PC-3 (cell line): ENCODE results near the gene TRAF3. TPM values are rescaled to one million over a fixed set of nuclear protein-coding genes. Genes with fewer than 3 reads are reported as not detected.

Source experiments
- ATAC-seq: fragments of 200-7000 bp; cut with Tn5 transposase; 2 replicates; pipeline ENCODE4 v1.9.1; 2020; ENCODE audit warnings: mild to moderate bottlenecking, moderate library complexity
- BruUV-seq: library from RNA; stranded (reverse); fragments of 400-500 nt; replicated peaks from 2 replicates; lab custom pipeline; 2021; lab: Mats Ljungman, UMichigan
- CTCF ChIA-PET: fragments of 300-600 bp; sonication (Branson Sonifier 250); formaldehyde crosslinking; loops from one replicate; lab custom pipeline; 2022; ENCODE audit warnings: antibody characterized with exemption; lab: Charles Lee
- POLR2A ChIA-PET: fragments of 300-600 bp; sonication (Branson Sonifier 250); formaldehyde crosslinking; loops from one replicate; lab custom pipeline; 2022; ENCODE audit warnings: antibody characterized with exemption; ENCODE audit not compliant: unreplicated experiment; lab: Charles Lee
- DNase-seq: peaks from one replicate; pipeline ENCODE4 v3.0.0-alpha.2; 2015
- H2AFZ ChIP-seq: fragments of 300-600 bp; sonication (generic); 2 replicates; pipeline ENCODE4 v1.6.0; 2016; ENCODE audit warnings: antibody characterized with exemption, low read length
- H3F3A ChIP-seq: fragments of 300-600 bp; sonication (generic); one replicate; pipeline ENCODE4 v1.6.0; 2017; ENCODE audit warnings: antibody characterized with exemption, low read length, control low read depth, mild to moderate bottlenecking; ENCODE audit not compliant: unreplicated experiment
- H3K27ac ChIP-seq: fragments of 300-600 bp; sonication (generic); 2 replicates; pipeline ENCODE4 v1.5.1; 2016; ENCODE audit warnings: mild to moderate bottlenecking, low read length
- H3K27me3 ChIP-seq: fragments of 300-600 bp; sonication (generic); 2 replicates; pipeline ENCODE4 v1.6.1; 2016; ENCODE audit warnings: low read length, mixed read lengths
- H3K36me3 ChIP-seq: fragments of 300-600 bp; sonication (generic); 2 replicates; pipeline ENCODE4 v1.6.1; 2016; ENCODE audit warnings: low read depth, mixed run types, low read length, mixed read lengths
- H3K4me1 ChIP-seq: fragments of 300-600 bp; sonication (generic); 2 replicates; pipeline ENCODE4 v1.5.1; 2016; ENCODE audit warnings: low read length; ENCODE audit not compliant: insufficient read depth
- H3K4me2 ChIP-seq: fragments of 300-600 bp; sonication (generic); 2 replicates; pipeline ENCODE4 v1.6.0; 2016; ENCODE audit warnings: low read length
- H3K4me3 ChIP-seq: fragments of 300-600 bp; sonication (generic); 2 replicates; pipeline ENCODE4 v1.5.1; 2016; ENCODE audit warnings: mild to moderate bottlenecking, low read length, mixed read lengths
- H3K79me2 ChIP-seq: fragments of 300-600 bp; sonication (generic); 2 replicates; pipeline ENCODE4 v1.6.1; 2017; ENCODE audit warnings: low read length, mixed read lengths
- H3K9ac ChIP-seq: fragments of 300-600 bp; sonication (generic); 2 replicates; pipeline ENCODE4 v1.6.0; 2016; ENCODE audit warnings: mild to moderate bottlenecking, low read length
- H3K9me2 ChIP-seq: fragments of 300-600 bp; sonication (generic); replicated peaks from 2 replicates; pipeline ENCODE4 v1.6.1; 2016; ENCODE audit warnings: mixed run types, low read length, mixed read lengths
- H3K9me3 ChIP-seq: fragments of 300-600 bp; sonication (generic); 2 replicates; pipeline ENCODE4 v1.6.1; 2016; ENCODE audit warnings: low read length, mixed read lengths
- H4K20me1 ChIP-seq: fragments of 300-600 bp; sonication (generic); 2 replicates; pipeline ENCODE4 v1.6.1; 2016; ENCODE audit warnings: low read length, mixed read lengths
- EZH2 ChIP-seq: fragments of 300-600 bp; sonication (generic); IDR thresholded peaks from one replicate; pipeline ENCODE4 v1.6.1; 2017; ENCODE audit warnings: antibody characterized with exemption, mild to moderate bottlenecking, low read length; ENCODE audit not compliant: unreplicated experiment
- EZH2phosphoT487 ChIP-seq: fragments of 300-600 bp; sonication (generic); IDR thresholded peaks from 2 replicates; pipeline ENCODE4 v1.6.1; 2018; ENCODE audit warnings: mild to moderate bottlenecking, antibody characterized with exemption, low read length, borderline replicate concordance
- intact Hi-C: fragments of 100-400 bp; cut with micrococcal nuclease; formaldehyde crosslinking; loops from 2 replicates; pipeline ENCODE4 v1.9.0; 2023
- total RNA-seq: library from RNA; depleted of rRNA; stranded (reverse); fragments of >200 nt; gene quantifications from 2 replicates; pipeline ENCODE4 v1.2.3, GENCODE V29; 2014
- TF ChIP-seq, protein P1 (sequence below): fragments of 300-600 bp; sonication (generic); conservative IDR thresholded peaks from 2 replicates; pipeline ENCODE4 v1.5.1; 2017; ENCODE audit warnings: antibody characterized with exemption, low read depth, mild to moderate bottlenecking, low read length

TRAF3 gene
- total RNA-seq, 1 experiment from 2014 or later: 19.4 TPM

DNA sequence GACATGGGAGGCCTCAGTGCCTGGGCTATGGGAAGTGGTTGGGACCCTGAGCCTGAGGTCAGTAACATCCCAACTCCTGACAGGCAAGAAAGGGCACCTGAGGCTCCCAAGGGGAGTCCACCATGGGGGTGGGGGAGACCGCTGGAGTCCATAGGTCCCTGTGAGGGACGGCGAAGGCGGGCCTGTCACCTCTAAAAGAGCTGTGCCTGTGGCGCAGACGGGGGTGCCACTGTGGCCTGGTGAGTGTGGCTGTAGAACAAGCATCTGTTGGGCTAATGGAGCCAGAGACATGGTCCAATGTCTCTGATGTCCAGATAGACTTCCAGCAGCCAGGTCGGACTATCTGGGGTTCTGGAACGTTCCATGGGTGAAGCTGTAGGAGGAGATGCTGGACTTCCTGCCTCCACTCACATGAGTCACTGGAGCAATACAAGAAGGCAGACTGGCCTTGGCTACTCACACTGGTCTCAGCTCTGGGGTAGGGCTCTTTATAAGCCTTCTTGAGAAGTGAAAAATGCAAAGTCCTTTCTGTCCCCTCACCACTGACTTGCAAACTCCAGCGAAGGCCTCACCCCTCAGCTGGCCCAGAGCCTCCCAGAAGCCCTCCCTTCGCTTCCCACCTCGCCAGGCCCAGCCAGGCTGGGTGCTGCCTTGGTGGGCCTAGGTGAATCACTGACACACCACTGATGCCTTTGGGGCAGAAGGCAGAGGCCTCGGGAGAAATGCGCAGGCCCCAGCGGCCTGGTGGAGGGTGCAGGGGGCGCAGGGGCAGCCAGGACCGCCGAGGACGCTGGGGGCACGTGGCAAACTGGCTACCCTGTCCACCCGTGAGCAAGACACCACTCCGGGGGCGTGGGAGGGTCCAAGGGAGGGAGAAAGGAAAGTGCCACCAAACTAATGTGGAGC lies 1.1 kb upstream of the TRAF3 start:
- POLR2A ChIA-PET: no interaction called here
- Histone ChIP-seq H4K20me1 (peaks cover 25% of the 10 kb centered on the region), H3K9ac (no peak overlapping the region), H3K9me3 (no peaks in the 10 kb centered on the region), H3K27ac (peak overlapping the region; percentile 39), H3K36me3 (no peaks in the 10 kb centered on the region), H3K4me3 (no peak overlapping the region), H3K9me2 (no peaks in the 10 kb centered on the region), H3K79me2 (peaks cover 33% of the 10 kb centered on the region), H3K4me1 (peaks cover 29% of the 10 kb centered on the region), H3F3A (no peaks in the 10 kb centered on the region), H3K4me2 (no peak overlapping the region), H3K27me3 (no peaks in the 10 kb centered on the region), H2AFZ (no peak overlapping the region; the same call in 1 of the 2 replicates)
- CTCF ChIA-PET: no interaction called here
- TF ChIP-seq, protein P1, sequence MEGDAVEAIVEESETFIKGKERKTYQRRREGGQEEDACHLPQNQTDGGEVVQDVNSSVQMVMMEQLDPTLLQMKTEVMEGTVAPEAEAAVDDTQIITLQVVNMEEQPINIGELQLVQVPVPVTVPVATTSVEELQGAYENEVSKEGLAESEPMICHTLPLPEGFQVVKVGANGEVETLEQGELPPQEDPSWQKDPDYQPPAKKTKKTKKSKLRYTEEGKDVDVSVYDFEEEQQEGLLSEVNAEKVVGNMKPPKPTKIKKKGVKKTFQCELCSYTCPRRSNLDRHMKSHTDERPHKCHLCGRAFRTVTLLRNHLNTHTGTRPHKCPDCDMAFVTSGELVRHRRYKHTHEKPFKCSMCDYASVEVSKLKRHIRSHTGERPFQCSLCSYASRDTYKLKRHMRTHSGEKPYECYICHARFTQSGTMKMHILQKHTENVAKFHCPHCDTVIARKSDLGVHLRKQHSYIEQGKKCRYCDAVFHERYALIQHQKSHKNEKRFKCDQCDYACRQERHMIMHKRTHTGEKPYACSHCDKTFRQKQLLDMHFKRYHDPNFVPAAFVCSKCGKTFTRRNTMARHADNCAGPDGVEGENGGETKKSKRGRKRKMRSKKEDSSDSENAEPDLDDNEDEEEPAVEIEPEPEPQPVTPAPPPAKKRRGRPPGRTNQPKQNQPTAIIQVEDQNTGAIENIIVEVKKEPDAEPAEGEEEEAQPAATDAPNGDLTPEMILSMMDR: no peak
- TF ChIP-seq EZH2phosphoT487: no peak
- no peak for TF ChIP-seq EZH2
- no TSS peak for BruUV-seq
- peak; percentile 45 for ATAC-seq
- DNase-seq: peak; percentile 61
- intact Hi-C loops: loop anchor here (5.0 to 10.0 kb wide), 2 partner anchors 79 to 139 kb away; no protein-coding TSS in a partner anchor

- POLR2A ChIA-PET: no interaction called here
- peak; percentile 47 for ATAC-seq
- H3K36me3 ChIP-seq: no peaks in the 10 kb centered on the region
Observed at GRCh38 chr14:102777711-102778337, 575 bp downstream of the TRAF3 start.

More at GRCh38 chr14:102777711-102778337, 575 bp downstream of the TRAF3 start:
- peak overlapping the region; percentile 22; the same call in 1 of the 2 replicates for H3K27ac ChIP-seq
- no peaks in the 10 kb centered on the region for H3K27me3 ChIP-seq
- TF ChIP-seq, protein P1: no peak
- TF ChIP-seq EZH2: no peak
- TF ChIP-seq EZH2phosphoT487: no peak
- no peaks in the 10 kb centered on the region for H3F3A ChIP-seq
- intact Hi-C loops: loop anchor here (5.0 to 10.0 kb wide), 2 partner anchors 81 to 137 kb away; no protein-coding TSS in a partner anchor
- H2AFZ ChIP-seq: peak overlapping the region; percentile 2; the same call in 1 of the 2 replicates
- peaks cover 29% of the 10 kb centered on the region for H3K4me1 ChIP-seq
- H3K9me2 ChIP-seq: no peaks in the 10 kb centered on the region
- peaks cover 50% of the 10 kb centered on the region for H3K79me2 ChIP-seq
- peak overlapping the region; percentile 81 for H3K4me3 ChIP-seq
- CTCF ChIA-PET: no interaction called here
- no peaks in the 10 kb centered on the region for H3K9me3 ChIP-seq
- peak overlapping the region; percentile 93 for H3K4me2 ChIP-seq
- peak overlapping the region; percentile 87 for H3K9ac ChIP-seq
- BruUV-seq: no TSS peak
- DNase-seq: no peak
- H4K20me1 ChIP-seq: peaks cover 26% of the 10 kb centered on the region
